WI38 (cell line): ENCODE results near the gene ZNF438.

Source experiments
- H3K4me3 ChIP-seq: 2 replicates; pipeline ENCODE4 v1.5.1; 2011; ENCODE audit warnings: low read depth, mild to moderate bottlenecking, control low read depth, low read length
- TF ChIP-seq, protein P1 (sequence below): IDR thresholded peaks from 2 replicates; pipeline ENCODE4 v1.5.1; 2012; ENCODE audit warnings: low read depth, mild to moderate bottlenecking, control low read depth, low read length

Gene ZNF438

GRCh38 chr10:30816820-30817171, 214.9 kb downstream of the ZNF438 start:
- H3K4me3 ChIP-seq: no peak overlapping the region
- TF ChIP-seq, protein P1, sequence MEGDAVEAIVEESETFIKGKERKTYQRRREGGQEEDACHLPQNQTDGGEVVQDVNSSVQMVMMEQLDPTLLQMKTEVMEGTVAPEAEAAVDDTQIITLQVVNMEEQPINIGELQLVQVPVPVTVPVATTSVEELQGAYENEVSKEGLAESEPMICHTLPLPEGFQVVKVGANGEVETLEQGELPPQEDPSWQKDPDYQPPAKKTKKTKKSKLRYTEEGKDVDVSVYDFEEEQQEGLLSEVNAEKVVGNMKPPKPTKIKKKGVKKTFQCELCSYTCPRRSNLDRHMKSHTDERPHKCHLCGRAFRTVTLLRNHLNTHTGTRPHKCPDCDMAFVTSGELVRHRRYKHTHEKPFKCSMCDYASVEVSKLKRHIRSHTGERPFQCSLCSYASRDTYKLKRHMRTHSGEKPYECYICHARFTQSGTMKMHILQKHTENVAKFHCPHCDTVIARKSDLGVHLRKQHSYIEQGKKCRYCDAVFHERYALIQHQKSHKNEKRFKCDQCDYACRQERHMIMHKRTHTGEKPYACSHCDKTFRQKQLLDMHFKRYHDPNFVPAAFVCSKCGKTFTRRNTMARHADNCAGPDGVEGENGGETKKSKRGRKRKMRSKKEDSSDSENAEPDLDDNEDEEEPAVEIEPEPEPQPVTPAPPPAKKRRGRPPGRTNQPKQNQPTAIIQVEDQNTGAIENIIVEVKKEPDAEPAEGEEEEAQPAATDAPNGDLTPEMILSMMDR: no peak

GRCh38 chr10:30816159-30816819, 215.4 kb downstream of the ZNF438 start:
- TF ChIP-seq, protein P1: no peak

GRCh38 chr10:30813872-30814481, 217.7 kb downstream of the ZNF438 start:
- TF ChIP-seq, protein P1: no peak
- H3K4me3 ChIP-seq: no peak overlapping the region

More at GRCh38 chr10:30816159-30816819, 215.4 kb downstream of the ZNF438 start:
- no peak overlapping the region for H3K4me3 ChIP-seq

- no peak overlapping the region for H3K4me3 ChIP-seq
- TF ChIP-seq, protein P1: no peak
These were observed 219.4 kb downstream of the ZNF438 start for GRCh38 chr10:30812018-30812851.

- no peak overlapping the region for H3K4me3 ChIP-seq
- TF ChIP-seq, protein P1: no peak
These were observed 220.2 kb downstream of the ZNF438 start for GRCh38 chr10:30811276-30812017.

GRCh38 chr10:30810416-30810815, 221.2 kb downstream of the ZNF438 start:
- TF ChIP-seq, protein P1: no peak
- no peak overlapping the region for H3K4me3 ChIP-seq
